ENCODE results near the gene ABCA13.

Gene ABCA13

GRCh38 chr7:48154792-48155413 is 16.4 kb upstream of the ABCA13 start:
- no peak for TF ChIP-seq EZH2phosphoT487 (IDR thresholded peaks at IDR 0.05; ENCODE audit: borderline replicate concordance, low read length)
- peak; percentile 69 for TF ChIP-seq CTCF (IDR thresholded peaks at IDR 0.05; ENCODE audit: low read depth, low read length, poor library complexity, severe bottlenecking)
- no peaks in the 10 kb centered on the region for H4K20me1 ChIP-seq (ENCODE audit: control insufficient read depth, insufficient read depth, low read depth, low read length)
- no peaks in the 10 kb centered on the region for H3K79me2 ChIP-seq (ENCODE audit: control insufficient read depth, low read length)
- no peaks in the 10 kb centered on the region for H3K4me1 ChIP-seq (ENCODE audit: control insufficient read depth, low read length)
- peaks cover 14% of the 10 kb centered on the region for H3K27me3 ChIP-seq (ENCODE audit: control insufficient read depth, low read length)
- no peaks in the 10 kb centered on the region for H3F3A ChIP-seq (ENCODE audit: control insufficient read depth, insufficient read depth)
- no peak overlapping the region for H3K27ac ChIP-seq (ENCODE audit: low read depth, low read length)
- no peak overlapping the region for H3K4me2 ChIP-seq (ENCODE audit: low read length)
- H3K4me3 ChIP-seq (ENCODE audit: low read length): no peak overlapping the region
- H3K36me3 ChIP-seq (ENCODE audit: control insufficient read depth, low read length): no peaks in the 10 kb centered on the region
- H3K9me3 ChIP-seq (ENCODE audit: control insufficient read depth, insufficient read depth, low read length): no peaks in the 10 kb centered on the region
- no peaks in the 10 kb centered on the region for H3K9me2 ChIP-seq (replicated peaks; ENCODE audit: control insufficient read depth, low read length)

GRCh38 chr7:48158404-48158803 is 12.9 kb upstream of the ABCA13 start:
- Histone ChIP-seq H4K20me1 (ENCODE audit: control insufficient read depth, insufficient read depth, low read depth, low read length) (no peaks in the 10 kb centered on the region), H3K9me3 (ENCODE audit: control insufficient read depth, insufficient read depth, low read length) (no peaks in the 10 kb centered on the region), H3K79me2 (ENCODE audit: control insufficient read depth, low read length) (no peaks in the 10 kb centered on the region), H3K4me3 (ENCODE audit: low read length) (no peak overlapping the region), H3K9me2 (replicated peaks; ENCODE audit: control insufficient read depth, low read length) (no peaks in the 10 kb centered on the region), H3K27ac (ENCODE audit: low read depth, low read length) (no peak overlapping the region), H3K27me3 (ENCODE audit: control insufficient read depth, low read length) (peaks cover 10% of the 10 kb centered on the region), H3K4me2 (ENCODE audit: low read length) (no peak overlapping the region), H3F3A (ENCODE audit: control insufficient read depth, insufficient read depth) (no peaks in the 10 kb centered on the region), H3K4me1 (ENCODE audit: control insufficient read depth, low read length) (no peaks in the 10 kb centered on the region), H3K36me3 (ENCODE audit: control insufficient read depth, low read length) (no peaks in the 10 kb centered on the region)
- no peak for TF ChIP-seq EZH2phosphoT487 (IDR thresholded peaks at IDR 0.05; ENCODE audit: borderline replicate concordance, low read length)
- TF ChIP-seq CTCF (IDR thresholded peaks at IDR 0.05; ENCODE audit: low read depth, low read length, poor library complexity, severe bottlenecking): no peak

- H4K20me1 ChIP-seq (ENCODE audit: control insufficient read depth, insufficient read depth, low read depth, low read length): no peaks in the 10 kb centered on the region
- no peaks in the 10 kb centered on the region for H3F3A ChIP-seq (ENCODE audit: control insufficient read depth, insufficient read depth)
- no peaks in the 10 kb centered on the region for H3K4me1 ChIP-seq (ENCODE audit: control insufficient read depth, low read length)
- H3K27me3 ChIP-seq (ENCODE audit: control insufficient read depth, low read length): peaks cover 10% of the 10 kb centered on the region
- no peak overlapping the region for H3K4me2 ChIP-seq (ENCODE audit: low read length)
- no peaks in the 10 kb centered on the region for H3K79me2 ChIP-seq (ENCODE audit: control insufficient read depth, low read length)
- H3K4me3 ChIP-seq (ENCODE audit: low read length): no peak overlapping the region
- no peaks in the 10 kb centered on the region for H3K9me2 ChIP-seq (replicated peaks; ENCODE audit: control insufficient read depth, low read length)
- no peak overlapping the region for H3K27ac ChIP-seq (ENCODE audit: low read depth, low read length)
- TF ChIP-seq CTCF (IDR thresholded peaks at IDR 0.05; ENCODE audit: low read depth, low read length, poor library complexity, severe bottlenecking) (no peak), EZH2phosphoT487 (IDR thresholded peaks at IDR 0.05; ENCODE audit: borderline replicate concordance, low read length) (no peak)
- no peaks in the 10 kb centered on the region for H3K36me3 ChIP-seq (ENCODE audit: control insufficient read depth, low read length)
- no peaks in the 10 kb centered on the region for H3K9me3 ChIP-seq (ENCODE audit: control insufficient read depth, insufficient read depth, low read length)
These were observed 9.7 kb upstream of the ABCA13 start for GRCh38 chr7:48161407-48162125.

All from DOHH2 (cell line).